Measurements from ENCODE around the gene POLR3GL. TPM values are rescaled to one million over a fixed set of nuclear protein-coding genes. Genes with fewer than 3 reads are reported as not detected.
"Not testable (repeated sequence)": the region's sequence is repeated elsewhere in the genome, so short reads cannot be mapped to it uniquely, and the experiment has no call there.

The POLR3GL gene
- polyA plus RNA-seq, 3 donors, result 15.2 to 78.7 (median 46.4) TPM

- WGBS, 3 donors, result 81 to 86% (median 84%) methylated on average over 2 of the region's 2 CpGs
- not testable (repeated sequence) for H3K27ac ChIP-seq (ENCODE audit: low read depth, low read length)
These were observed 61.5 kb downstream of the POLR3GL start for GRCh38 chr1:146025787-146026495.

DNA sequence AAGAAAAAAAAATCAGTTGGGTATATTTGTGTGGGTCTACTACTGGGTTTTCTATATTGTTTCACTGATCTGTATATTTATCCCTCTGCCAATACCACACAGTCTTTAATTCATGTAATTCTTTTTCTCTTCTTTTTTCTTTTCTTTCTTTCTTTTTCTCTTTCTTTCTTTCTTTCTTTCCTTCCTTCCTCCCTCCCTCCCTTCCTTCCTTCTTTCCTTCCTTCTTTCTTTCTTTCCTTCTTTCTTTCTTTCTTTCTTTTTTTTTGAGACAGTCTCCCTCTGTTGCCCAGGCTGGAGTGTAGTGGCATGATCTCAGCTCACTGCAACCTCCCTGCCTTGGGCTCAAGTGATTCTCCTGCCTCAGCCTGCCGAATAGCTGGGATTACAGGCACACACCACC is 62.2 kb downstream of the POLR3GL start:
- not testable (repeated sequence) for H3K27ac ChIP-seq (ENCODE audit: low read depth, low read length)
- WGBS, 3 donors, result 74 to 92% (median 87%) methylated on average over 1 of the region's 1 CpG

Other genes starting within 250 kb of the POLR3GL start
- gene CD160, start 245.2 kb upstream of the POLR3GL start, polyA plus RNA-seq, result under 1 TPM; 0.05 to 0.34 (median 0.25) TPM
- 1 to 10 TPM; 3.4 to 8.3 (median 4.9) TPM for gene RNF115, start 140.6 kb upstream of the POLR3GL start, polyA plus RNA-seq
- 10 to 100 TPM; 14.9 to 17.8 (median 16.1) TPM for gene POLR3C, start 140.5 kb upstream of the POLR3GL start, polyA plus RNA-seq
- gene NUDT17, start 119.1 kb upstream of the POLR3GL start, polyA plus RNA-seq, result 1 to 10 TPM; 1.7 to 2.8 (median 1.7) TPM
- gene PIAS3, start 105.6 kb upstream of the POLR3GL start, polyA plus RNA-seq, result 10 to 100 TPM; 12.0 to 21.7 (median 17.4) TPM
- gene ANKRD35, start 78.8 kb upstream of the POLR3GL start, polyA plus RNA-seq, result 1 to 10 TPM in 2 of 3 donors, under 1 TPM in 1; 0.58 to 8.0 (median 3.6) TPM
- gene ITGA10, start 54.6 kb upstream of the POLR3GL start, polyA plus RNA-seq, result 1 to 10 TPM in 2 of 3 donors, under 1 TPM in 1; 0.64 to 1.8 (median 1.2) TPM
- 10 to 100 TPM; 11.4 to 18.3 (median 15.1) TPM for gene PEX11B, start 46.0 kb upstream of the POLR3GL start, polyA plus RNA-seq
- 100 to 1,000 TPM in 2 of 3 donors, 10 to 100 TPM in 1; 45.6 to 132 (median 102) TPM for gene RBM8A, start 37.2 kb upstream of the POLR3GL start, polyA plus RNA-seq
- 10 to 100 TPM in 2 of 3 donors, 1 to 10 TPM in 1; 2.6 to 21.6 (median 12.3) TPM for gene LIX1L, start 6.7 kb upstream of the POLR3GL start, polyA plus RNA-seq
- gene ANKRD34A, start 115 bp upstream of the POLR3GL start, polyA plus RNA-seq, result under 1 TPM in 2 of 3 donors, not detected in 1; 0.21 to 0.51 TPM
- gene TXNIP, start 31.9 kb downstream of the POLR3GL start, polyA plus RNA-seq, result 1,000 to 10,000 TPM in 1 of 3 donors, 100 to 1,000 TPM in 2; 378 to 1,060 (median 834) TPM
- not detected for gene HJV, start 57.0 kb downstream of the POLR3GL start, polyA plus RNA-seq
- gene NBPF10, start 180.1 kb downstream of the POLR3GL start, polyA plus RNA-seq, result 1 to 10 TPM in 1 of 3 donors, under 1 TPM in 2; 0.51 to 1.5 (median 0.88) TPM

Measured in adipose tissue (tissue), 3 donors.